Epithelial cell of prostate (primary cell): Measurements from ENCODE around the gene JOSD1.

Experiments used
- DNase-seq: peaks from one replicate; pipeline ENCODE4 v3.0.0-alpha.2; 2011; ENCODE audit warnings: low read depth, low spot score
- H3K27ac ChIP-seq: fragments of 450-650 bp; 2 replicates; pipeline ENCODE4 v1.5.1; 2017; ENCODE audit warnings: mild to moderate bottlenecking

Gene JOSD1

DNA sequence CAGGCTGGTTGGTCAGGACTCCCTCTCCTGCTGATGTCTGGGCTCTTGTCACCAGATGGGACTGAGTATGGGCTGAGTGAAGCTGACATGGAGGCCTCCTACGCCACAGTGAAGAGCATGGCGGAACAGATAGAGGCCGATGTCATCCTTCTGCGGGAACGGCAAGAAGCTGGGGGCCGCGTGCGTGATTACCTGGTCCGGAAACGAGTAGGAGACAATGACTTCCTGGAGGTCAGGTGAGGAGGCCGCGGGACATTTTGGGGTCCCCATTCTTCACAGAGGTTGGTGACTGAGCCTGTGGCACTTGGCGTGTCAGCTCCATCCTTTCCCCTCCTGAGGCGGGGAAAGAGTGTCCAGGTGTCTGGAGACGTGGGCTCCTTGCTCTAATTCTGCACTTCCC lies 15.1 kb upstream of the JOSD1 start:
- DNase-seq, result no peak
- H3K27ac ChIP-seq, result no peak overlapping the region

DNA sequence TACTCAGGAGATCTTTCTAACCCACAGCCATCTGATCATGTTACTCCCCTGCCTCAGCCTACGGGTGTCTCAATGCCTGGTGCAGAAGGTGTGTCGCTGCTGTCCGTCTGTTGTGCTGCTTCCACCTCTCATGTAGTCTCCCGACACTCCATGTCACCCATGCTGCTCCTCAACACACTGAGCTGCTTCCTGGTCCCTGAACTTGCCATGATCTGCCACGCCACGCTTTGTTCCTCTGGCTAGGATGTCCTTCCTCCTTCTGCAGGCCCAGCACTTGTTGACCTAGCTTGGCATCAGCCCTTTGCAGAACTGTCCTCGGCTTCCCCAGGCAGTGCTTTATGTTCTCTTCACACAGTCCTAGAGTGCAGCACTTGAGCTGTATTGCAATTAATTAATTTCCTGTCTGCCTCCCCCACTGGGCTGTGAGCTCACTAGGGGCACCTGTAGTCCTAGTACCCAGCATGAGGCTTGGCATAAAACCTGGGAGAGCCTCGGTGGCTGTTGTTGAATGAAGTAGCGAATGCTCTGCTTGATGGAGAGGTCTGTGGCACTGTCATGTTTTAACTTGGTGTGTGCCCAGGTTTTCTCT lies 14.5 kb upstream of the JOSD1 start:
- H3K27ac ChIP-seq, result no peak overlapping the region
- DNase-seq, result no peak

GRCh38 chr22:38713921-38714320 lies 13.2 kb upstream of the JOSD1 start:
- no peak for DNase-seq
- no peak overlapping the region for H3K27ac ChIP-seq

GRCh38 chr22:38712486-38713207 lies 11.9 kb upstream of the JOSD1 start:
- no peak overlapping the region for H3K27ac ChIP-seq
- DNase-seq, result no peak

DNA sequence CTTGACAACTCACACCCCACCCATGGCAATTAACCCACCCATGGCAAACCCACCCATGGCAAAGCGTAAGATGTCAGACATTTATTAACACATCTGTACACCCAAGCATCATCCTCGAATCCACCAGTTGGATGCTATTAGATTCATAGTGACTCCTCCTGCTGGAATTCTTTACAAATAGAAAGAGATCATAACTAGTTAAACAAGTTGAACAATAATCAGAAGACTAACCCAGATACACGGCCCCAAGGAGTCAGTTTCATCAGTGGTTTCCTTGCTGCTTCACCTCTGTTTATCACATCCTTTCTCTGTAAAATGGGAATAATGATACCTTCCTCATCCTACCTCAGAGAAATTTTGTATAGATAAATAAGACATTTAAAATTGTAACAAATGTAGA lies 10.1 kb upstream of the JOSD1 start:
- DNase-seq, result no peak
- peak overlapping the region; percentile 0 for H3K27ac ChIP-seq

GRCh38 chr22:38710351-38710750 lies 9.6 kb upstream of the JOSD1 start:
- DNase-seq, result no peak
- H3K27ac ChIP-seq, result peak overlapping the region; percentile 0

GRCh38 chr22:38709306-38709705 lies 8.6 kb upstream of the JOSD1 start:
- no peak overlapping the region for H3K27ac ChIP-seq
- no peak for DNase-seq

- peak overlapping the region; percentile 87 for H3K27ac ChIP-seq
- DNase-seq, result no peak
These were observed 7.2 kb upstream of the JOSD1 start for GRCh38 chr22:38707984-38708383.

- peak overlapping the region; percentile 87 for H3K27ac ChIP-seq
- DNase-seq, result no peak
These were observed 6.6 kb upstream of the JOSD1 start for GRCh38 chr22:38707346-38707745.

GRCh38 chr22:38706901-38707195 lies 6.1 kb upstream of the JOSD1 start:
- no peak for DNase-seq
- H3K27ac ChIP-seq, result peak overlapping the region; percentile 87

GRCh38 chr22:38706101-38706900 lies 5.6 kb upstream of the JOSD1 start:
- no peak for DNase-seq
- peak overlapping the region; percentile 87 for H3K27ac ChIP-seq

DNA sequence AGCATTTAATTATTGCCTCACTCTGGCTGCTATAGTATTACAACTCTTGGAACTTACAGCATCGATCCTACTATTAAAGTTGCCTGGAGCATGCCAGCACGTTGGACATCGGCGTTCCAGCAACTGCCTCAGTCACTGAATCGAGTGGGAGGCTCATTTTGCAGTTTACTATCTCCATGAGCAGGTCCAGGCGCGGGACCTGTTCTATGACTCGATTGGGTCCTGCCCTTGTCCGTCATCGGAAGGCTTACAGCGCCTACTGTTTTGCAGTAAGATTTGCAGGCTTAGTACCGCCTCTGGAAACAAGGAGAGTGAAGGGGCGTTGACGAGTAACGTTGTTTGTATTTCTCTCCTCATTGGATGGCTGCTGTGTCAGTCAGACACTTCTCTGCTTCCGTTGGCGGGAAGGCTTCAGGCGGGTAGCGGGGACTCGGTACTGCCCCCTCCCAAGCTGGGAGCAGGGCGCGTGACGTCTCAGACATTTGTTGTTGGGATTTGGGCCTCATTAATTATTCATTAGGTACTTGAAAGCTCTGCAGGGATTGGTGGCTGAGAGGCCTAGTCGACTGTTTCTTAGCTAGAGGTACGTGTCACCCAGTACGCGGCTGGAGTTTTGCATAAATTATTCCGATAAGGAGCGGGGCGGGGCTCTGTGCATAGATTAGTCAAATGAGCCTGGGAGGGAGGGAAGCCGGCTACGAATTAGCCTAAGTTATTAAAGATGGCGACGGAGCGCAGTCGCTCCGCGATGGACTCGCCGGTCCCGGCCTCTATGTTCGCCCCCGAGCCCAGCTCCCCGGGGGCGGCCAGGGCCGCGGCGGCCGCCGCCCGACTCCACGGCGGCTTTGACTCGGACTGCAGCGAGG lies 4.7 kb upstream of the JOSD1 start, which contains the start of gene GTPBP1:
Gene GTPBP1, plus strand, starts transcription at position 710 of the 866 bp plus-strand sequence. Its CDS starts 12 bp downstream, at position 722.
- peak within 1 kb of the TSS; percentile 87 for H3K27ac ChIP-seq
- peak; percentile 100 for DNase-seq

DNA sequence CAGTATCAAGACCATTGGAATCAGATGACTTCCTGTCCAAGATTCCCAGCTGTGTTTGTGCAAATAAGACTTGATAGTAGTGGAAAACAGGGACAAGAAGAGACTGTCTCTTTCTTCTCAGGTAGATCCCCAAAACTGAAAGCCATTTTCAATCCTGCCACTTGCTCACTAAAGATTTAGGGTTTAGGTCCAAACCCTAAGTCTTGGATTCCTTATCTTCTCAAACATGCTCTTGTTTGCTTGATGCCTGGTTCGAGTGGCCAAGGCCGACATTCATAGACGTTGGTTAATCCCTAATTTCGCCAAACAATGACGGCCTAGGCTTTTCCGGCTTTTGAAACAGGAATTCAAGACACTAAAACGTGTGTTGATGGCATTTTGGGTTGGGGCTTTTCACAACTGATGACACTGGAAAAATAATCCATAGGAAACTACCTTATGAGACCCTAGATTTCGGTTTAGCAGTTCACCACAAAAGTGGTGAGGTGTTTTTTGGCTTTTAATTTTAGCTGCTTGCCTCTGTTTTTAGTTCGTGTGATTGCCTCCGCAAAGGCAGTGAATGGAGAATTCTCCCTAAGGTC lies 4.0 kb upstream of the JOSD1 start:
- peak overlapping the region; percentile 72 for H3K27ac ChIP-seq
- DNase-seq, result no peak

GRCh38 chr22:38700270-38700788 lies 414 bp downstream of the JOSD1 start:
- DNase-seq, result no peak
- H3K27ac ChIP-seq, result peak overlapping the region; percentile 91

GRCh38 chr22:38699784-38700183 lies 959 bp downstream of the JOSD1 start:
- H3K27ac ChIP-seq, result peak overlapping the region; percentile 91

DNA sequence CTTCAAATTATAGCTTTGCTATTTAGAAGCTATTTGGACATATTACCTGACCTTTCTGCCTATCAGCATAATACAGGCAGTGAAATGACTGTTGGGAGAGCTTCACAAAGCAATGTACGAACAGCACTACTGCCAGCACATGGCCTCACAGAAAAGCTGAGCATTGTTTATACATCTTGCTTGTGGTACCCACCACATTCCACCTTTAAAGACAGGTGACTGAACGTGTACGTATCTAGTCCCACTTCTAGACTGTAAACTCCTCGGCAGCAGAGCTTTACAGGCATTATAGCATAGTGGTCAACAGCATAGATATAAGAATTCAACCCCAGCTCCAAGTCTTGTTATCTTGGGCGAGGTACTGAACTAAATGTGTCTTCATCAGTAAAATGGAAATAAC lies 1.6 kb downstream of the JOSD1 start:
- peak overlapping the region; percentile 91 for H3K27ac ChIP-seq
- DNase-seq, result no peak

More at GRCh38 chr22:38699784-38700183, 959 bp downstream of the JOSD1 start:
- DNase-seq, result no peak

DNA sequence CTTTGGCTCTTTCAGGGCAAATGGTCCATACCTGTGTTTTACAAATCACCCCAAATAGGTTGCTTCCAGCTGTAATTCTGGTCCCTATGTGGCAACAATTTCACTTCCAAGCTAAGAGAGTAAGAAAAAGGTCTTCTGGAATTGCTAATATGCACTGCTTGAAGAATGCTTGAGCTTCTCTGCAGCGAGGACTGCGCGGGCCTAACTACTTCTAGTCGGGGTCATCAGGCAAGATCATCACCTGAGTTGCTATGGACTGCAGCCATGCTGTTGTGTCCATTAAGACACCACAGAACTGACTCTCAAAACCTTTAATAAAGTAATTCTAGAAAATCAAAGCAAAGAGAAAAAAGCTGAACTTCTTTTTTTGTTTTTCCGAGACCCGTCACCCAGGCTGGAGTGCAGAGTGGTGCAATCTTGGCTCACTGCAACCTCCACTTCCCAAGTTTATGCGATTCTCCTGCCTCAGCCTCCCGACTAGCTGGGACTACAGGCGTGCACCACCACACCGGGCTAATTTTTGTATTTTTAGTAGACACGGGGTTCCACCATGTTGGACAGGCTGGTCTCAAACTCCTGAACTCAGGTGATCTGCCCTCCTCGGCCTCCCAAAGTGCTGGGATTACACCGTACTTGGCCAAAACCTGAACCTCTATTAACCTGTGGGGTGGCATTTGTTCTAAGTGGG lies 2.2 kb downstream of the JOSD1 start:
- no peak for DNase-seq
- H3K27ac ChIP-seq, result peak overlapping the region; percentile 91

- H3K27ac ChIP-seq, result peak overlapping the region; percentile 91
- DNase-seq, result no peak
These were observed 3.2 kb downstream of the JOSD1 start for GRCh38 chr22:38697425-38698089.
